GM21723 (cell line): ENCODE results near the gene CRPPA.

Experiments
- ATAC-seq: cut with Tn5 transposase; IDR thresholded peaks from one replicate; pipeline ENCODE4 v1.9.1; 2021; ENCODE audit warnings: mild to moderate bottlenecking, moderate library complexity; ENCODE audit not compliant: unreplicated experiment

The CRPPA gene

DNA sequence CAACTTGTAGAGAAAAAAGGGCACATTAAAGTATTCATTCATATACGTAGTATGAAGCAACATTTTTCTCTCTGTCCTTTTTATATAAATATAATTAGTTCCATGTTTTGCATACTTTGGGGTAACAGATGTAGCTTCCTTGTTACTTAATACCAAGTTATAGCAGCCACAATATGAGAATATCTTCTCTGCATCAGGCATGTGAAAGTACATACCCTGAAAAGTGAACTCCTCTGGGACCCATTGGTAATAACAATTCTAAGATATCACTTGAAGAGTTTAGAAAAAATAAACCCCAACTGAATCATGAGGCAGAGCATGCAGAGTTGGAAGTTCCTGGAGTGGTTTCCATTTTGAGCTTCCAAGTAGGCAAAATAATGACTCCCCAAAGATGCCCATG, 2.4 kb upstream of the CRPPA start:
- ATAC-seq: no peak

- ATAC-seq: no peak
These were observed 1.6 kb upstream of the CRPPA start for GRCh38 chr7:16422917-16423316.

DNA sequence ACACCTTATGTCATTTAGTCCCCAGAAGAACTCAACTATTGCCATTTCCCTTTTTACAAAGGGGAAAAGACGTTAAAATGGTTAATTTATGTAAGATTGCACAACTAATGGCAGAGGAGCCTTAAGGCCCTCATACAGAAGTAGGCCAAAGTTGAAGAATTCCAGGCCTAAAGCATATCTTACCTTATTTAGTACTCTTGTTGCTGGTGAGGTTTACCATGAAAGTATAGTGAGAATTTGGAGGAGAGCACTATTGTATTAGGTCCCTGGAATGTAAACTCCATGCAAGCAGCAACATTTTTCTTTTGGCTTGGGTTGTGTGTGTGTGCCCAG, 731 bp upstream of the CRPPA start:
- ATAC-seq: no peak

GRCh38 chr7:16420649-16421332, 547 bp downstream of the CRPPA start:
- peak; percentile 89 for ATAC-seq

GRCh38 chr7:16420329-16420648, 1.0 kb downstream of the CRPPA start:
- no peak for ATAC-seq

- no peak for ATAC-seq
These were observed 1.5 kb downstream of the CRPPA start for GRCh38 chr7:16419859-16420258.

DNA sequence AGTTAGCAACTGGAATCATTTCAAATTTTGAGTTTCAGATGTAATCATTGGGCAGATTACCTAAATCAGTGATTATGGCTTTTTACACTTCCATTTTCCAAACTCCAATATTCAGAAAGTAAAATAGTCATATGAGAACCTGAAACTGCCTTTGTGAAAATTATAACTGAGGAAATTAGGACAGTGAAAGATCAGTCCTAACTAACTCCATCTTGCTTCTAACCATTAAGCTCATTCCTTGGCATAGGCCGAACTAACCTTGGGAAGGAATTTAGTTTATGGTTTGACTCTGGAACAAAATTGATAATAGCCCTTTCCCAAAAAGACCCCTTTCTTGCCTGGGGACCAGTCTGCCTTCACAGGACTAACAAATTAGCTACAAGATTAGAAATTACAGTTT, 2.2 kb downstream of the CRPPA start:
- ATAC-seq: no peak

DNA sequence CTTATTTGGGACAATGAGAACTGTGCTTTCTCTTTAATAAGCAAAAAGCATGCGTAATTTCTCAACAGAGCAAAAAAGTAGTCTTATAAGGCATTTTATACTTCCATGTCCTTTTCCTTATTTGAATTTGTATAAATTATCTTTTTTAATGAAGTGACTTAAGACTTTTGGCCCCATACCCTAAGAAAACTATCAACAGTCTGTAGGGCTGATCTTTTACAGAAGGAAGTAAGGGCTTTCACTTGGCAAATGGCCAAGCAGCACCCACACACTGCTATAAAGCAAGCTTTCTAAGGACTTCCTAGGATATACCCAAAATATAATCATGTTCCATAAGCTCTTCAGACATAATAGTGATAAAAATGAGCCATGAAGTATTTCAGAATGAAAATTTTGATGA, 3.4 kb downstream of the CRPPA start:
- ATAC-seq: no peak

DNA sequence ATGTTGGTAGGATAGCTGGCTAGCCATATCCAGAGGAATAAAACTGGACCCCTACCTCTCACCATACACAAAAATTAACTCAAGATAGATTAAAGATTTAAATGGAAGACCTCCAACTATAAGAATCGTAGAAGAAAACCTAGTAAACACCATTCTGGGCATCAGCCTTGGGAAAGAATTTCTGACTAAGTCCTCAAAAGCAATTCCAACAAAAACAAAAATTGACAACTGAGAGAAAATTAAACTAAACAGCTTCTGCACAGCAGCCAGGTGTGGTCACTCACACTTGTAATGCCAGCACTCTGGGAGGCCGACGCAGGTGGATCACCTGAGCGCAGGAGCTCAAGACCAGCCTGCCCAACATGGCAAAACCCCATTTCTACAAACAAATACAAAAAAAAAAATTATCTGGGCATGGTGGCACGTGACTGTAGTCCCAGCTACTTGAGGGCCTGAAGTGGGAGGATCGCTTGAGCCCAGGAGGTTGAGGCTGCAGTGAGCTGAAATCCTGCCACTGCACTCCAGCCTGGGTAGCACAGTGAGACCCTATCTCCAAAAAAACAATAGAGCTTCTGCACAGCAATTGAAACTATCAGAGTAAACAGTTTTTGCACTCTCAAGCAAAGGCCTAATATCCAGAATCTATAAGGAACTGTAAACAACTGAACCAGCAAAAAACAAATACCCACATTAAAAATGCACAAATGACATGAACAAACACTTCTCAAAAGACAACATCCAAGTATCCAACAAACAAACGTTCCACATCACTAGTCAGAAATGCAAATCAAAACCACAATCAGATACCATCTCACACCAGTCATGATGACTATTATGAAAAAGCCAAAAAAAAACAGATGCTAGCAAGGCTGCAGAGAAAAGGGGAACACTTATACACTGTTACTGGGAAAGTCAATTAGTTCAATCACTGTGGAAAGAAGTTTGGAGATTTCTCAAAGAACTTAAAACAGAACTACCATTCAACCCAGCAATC, 4.8 kb downstream of the CRPPA start:
- no peak for ATAC-seq

GRCh38 chr7:16412274-16413254, 8.8 kb downstream of the CRPPA start:
- ATAC-seq: no peak

DNA sequence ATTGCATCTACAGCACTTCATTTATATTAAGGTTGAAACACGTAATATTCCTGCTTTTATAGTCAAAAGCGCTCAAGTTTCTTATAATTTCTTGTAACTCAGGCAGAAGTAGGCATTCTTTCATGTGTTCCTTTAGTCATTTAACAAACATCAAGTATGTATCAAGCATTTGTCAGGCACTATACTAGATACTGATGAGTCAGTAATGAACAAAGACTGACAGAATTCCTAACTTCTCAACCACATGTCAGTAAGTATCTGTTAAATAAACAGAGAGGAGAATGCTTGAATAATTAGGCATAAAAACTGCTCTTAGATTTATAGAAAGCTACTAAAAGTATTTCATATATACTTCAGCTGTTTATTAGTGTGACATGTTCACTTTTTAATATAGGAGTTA, 9.9 kb downstream of the CRPPA start:
- no peak for ATAC-seq

- no peak for ATAC-seq
These were observed 11.6 kb downstream of the CRPPA start for GRCh38 chr7:16409777-16410176.

GRCh38 chr7:16404636-16405035, 16.7 kb downstream of the CRPPA start:
- ATAC-seq: no peak

- ATAC-seq: no peak
These were observed 17.9 kb downstream of the CRPPA start for GRCh38 chr7:16403475-16403874.

DNA sequence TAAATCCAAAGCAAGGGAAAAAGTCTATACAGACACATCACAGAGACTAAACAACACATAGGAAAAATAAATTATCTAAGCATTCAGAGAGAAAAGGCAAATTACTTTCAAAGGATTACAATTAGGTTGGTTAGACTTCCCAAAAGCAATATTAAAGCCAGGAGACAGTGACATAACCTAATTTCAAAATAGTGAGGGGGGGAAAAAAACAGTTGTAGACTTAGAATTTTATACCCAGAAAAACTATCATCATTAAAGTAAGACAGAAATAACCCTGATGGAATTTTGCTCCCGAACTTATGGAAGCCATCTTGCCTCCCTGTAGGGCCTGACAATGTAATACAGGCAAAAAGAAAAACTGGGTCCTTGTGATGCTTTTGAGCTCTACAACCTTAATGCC, 18.4 kb downstream of the CRPPA start:
- ATAC-seq: no peak

DNA sequence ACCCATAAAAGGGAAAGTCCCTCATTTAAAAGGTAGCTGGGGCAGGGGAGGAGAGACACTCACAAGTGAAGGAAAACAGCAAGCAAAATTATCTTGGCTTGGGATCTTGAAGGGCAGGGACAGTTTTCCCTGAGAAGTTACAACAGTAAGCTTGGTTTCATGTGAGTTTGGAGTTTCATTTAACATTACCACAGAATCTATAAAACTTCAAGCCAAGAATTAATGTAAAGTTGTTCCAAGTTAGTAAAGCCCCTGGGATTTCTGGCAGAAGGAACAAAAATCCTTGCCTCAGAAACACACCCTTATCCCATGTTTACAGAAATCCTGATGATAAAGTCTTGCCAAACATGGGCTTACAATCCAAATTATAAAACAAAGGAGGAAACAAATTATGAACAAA, 19.2 kb downstream of the CRPPA start:
- no peak for ATAC-seq

GRCh38 chr7:16400893-16401275, 20.5 kb downstream of the CRPPA start:
- no peak for ATAC-seq

- no peak for ATAC-seq
These were observed 21.1 kb downstream of the CRPPA start for GRCh38 chr7:16399916-16400892.

- no peak for ATAC-seq
These were observed 22.0 kb downstream of the CRPPA start for GRCh38 chr7:16399265-16399831.
